ENCODE results near the gene CPM.

The CPM gene

DNA sequence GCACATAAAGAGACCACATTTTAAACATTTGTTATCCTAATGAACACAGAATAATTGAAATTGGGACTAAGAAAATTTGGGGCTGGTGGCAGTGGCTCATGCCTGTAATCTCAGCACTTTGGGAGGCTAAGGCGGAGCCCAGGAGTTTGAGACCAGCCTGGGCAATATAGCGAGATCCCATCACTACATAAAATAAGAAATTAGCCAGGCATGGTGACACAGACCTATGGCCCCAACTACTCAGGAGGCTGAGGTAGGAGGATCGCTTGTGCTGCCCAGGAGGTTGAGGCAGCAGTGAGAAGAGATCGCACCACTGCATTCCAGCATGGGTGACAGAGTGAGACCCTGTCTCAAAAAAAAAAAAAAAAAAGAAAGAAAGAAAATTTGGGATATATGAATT lies 59.7 kb downstream of the CPM start:
- no peak for DNase-seq

DNA sequence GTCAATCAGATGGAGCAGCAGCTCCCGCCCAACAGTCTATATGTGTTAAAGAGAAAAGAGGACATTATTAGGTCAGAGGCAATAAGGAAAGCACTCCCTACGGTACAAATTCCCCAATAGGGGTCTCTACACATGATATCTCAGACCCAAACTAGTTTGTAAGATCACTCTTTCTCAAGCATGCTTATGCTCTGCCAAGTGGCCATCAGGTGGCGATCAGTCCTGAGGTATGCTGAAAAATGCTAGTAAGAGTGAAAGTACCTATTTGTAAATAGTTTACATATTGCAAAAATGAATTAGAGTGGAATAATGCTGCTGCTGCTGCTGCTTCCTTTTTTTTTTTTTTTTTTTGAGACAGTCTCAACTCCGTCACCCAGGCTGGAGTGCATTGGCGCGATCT lies 61.0 kb downstream of the CPM start:
- DNase-seq: peak in 1 of 2 donors; percentile 6

DNA sequence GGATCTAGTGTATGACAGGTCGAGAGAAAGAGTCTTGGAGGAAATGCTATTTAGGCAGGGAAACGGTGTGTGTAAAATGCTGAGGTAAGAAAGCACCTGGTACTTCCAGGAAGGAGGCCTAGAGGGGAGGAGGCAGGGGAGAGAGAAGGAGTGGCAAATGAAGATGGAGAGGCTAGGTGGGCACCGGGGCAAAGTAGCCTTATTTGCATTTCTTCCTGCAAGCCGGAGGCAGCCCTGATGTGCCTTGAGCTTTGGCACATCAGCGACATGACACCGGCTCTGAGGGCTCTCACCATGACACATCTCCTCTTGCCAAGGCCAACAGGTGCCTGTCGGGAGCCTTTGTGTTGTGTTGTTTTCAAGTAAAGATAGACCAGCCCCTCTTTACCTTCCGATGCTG lies 61.6 kb downstream of the CPM start:
- no peak for DNase-seq

DNA sequence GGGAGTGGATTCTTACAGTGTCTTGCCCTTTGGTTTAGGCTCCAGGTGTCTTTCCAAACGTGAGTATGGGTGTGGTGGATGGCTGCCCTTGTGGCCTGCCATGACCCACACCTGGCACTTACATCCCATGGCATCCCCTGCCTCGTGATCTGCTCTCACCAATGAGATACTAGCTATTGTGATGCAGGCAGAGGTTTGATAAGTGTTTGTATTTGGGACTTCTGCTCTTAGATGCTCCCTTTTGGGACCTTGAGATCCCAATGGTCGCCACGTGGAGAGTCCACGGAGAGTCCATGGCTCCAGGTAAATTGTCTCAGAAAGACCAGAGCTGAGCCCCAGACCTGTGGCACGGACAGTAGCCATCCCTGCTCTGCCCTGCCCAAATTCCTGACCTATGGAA lies 62.5 kb downstream of the CPM start:
- no peak for DNase-seq

DNA sequence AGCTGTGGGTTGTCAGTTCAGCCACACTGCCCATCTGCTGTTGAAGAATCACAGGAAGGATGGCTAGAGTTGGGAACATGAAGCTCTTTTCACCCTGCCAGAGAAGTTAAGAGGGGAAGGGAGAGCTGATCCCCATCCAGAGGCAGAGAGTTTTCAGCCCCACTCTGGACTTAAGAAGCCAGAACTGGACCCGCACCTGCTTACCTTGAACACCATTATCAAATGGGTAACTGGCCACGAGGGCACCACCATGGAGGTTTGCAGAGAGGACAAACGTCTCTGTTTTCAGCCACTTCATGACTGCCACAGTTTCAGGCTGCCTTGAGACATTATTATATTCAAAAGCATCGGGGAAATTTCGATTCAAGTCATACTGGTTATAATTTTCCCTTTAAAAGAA lies 63.0 kb downstream of the CPM start:
- no peak for DNase-seq

DNA sequence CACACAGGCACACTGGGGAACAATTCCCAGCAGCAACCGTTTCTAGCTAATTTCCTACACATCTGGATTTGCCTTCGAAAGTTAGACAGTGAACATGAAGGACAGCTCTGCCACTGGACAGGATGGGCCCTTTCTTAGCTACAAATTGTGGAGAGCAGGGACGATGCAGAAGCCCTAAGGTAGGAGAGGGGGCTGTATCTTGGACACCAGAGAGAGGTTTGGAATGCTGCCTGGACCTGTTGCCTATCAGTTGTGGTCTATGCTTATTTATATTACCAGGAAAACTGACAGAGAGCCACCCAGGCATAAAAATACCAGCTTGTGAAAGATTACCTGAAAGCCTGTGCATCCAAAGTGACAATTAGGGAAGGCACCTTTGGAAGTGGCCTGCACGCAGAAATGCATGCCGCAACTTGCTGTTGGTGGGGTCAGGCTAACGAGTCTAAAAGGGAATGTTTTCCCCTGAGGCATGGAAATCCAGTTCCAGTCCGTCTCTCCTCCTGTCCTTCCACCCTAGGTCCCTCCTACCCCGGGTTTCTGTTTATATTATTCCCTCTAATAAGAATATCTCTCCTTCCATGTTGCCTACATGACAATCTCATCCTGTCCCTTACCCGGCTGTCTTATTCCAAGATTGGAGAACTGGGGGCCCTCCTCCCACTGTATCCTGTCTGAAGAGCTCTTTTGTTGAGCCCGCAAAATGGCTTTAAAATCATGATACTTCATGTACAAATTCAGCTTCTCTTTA lies 64.8 kb downstream of the CPM start:
- no peak for DNase-seq

DNA sequence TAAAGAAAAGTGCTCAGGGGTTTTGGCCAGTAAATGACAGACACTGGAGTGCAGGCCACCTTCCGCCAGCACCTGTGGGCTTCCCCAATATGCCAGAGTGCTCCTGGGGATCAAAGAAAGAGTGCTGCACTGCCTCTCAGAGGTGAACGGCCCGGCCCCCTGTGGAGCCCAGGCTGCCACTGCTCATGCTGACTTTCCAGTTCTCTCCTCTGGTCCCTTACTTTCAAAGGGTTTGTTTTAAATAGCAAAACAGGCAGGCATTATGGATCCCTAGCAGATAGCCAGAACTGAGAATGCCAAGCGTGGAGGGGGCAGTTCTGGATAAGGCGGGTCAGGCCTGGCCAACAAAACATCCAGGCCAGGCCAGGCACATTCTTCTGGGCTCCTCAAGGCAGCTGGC lies 65.4 kb downstream of the CPM start:
- no peak for DNase-seq

DNA sequence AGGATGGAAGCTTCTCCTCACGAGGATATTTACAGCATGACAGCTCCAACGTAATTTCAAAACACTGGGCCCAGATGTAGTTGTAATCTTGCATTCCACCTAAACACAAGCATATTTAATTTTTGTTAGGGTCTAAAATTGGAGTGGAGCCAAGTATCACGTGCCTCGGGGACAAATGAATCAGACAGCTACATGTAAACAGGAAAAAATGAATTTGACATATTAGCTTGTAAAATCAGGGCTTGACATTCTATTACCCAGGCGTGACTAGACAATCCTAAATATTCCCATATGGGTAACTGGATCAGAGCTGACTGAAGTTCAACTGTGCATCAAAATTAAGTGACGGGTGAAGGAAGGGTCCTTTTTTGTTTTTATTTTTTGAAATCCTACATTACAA lies 66.0 kb downstream of the CPM start:
- DNase-seq: no peak

DNA sequence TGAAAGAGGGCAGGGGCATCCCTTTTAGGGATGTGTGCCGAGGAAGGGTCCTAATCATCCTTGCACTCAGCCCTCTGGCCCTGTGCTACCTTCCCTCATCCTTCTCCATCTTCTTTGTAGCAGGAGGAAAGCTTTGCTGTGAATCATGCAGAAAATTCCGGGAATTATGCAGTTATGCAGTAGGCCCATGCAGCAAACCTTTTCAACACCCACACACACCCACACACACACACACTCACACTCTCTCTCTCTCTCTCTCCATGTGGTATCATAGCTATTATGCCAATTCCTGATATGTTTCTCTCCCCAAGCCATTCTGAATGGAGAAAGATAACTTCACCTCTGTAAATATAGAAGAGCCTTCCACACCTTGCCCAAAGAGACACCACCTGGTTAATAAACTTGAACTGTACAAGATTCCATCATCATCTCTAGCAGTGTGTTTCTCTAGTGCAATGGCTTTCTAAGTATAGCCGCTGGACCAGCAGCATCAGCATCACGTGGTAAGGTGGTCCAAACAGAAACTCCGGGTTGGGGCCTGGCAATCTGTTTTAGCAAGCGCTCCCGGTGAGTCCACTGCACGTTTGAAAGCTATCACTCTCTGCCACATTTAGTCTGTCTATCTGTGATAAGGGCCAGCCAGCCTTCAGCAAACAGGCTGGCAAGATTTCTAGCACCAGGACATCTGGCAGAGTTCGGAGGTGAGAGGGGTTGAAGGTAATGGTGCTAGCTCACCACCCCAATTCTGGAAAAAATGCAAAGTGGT lies 67.4 kb downstream of the CPM start:
- no peak for DNase-seq

DNA sequence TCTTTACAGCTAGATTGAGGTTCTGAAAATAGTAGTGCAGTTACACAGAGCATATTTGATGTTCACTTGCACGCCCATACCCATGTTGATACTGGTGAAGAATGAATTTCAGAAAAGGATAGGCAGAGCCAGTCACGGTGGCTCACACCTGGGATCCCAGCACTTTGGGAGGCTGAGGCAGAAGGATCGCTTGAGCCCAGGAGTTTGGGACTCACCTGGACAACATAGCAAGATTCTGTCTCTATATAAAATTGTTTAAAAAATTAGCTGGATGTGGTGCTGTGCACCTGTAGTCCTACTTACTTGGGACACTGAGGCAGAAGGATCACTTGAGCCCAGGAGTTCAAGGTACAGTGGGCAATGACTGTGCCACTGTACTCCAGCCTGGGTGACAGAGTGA lies 68.4 kb downstream of the CPM start:
- DNase-seq: no peak

DNA sequence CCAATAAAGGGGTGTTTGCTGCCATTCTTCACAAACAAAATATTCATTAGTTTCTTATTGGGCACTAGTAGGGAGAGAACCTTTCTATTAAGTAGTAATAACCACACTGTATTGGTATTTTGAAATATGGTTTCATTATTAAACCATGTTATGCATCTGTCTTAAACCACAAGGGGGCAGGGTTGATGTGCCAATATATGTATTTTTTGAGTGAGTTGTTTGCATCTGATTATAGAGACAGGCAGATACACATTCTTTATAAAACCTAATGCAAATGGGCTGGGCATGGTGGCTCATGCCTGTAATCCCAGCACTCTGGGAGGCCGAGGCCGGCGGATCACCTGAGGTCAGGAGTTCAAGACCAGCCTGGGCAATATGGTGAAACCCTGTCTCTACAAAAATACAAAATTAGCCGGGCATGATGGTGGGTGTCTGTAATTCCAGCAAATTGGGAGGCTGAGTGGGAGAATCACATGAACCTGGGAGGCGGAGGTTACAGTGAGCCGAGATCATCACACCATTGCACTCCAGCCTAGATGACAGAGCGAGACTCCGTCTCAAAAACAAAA lies 69.0 kb downstream of the CPM start:
- DNase-seq: peak; percentile 8 to 42

DNA sequence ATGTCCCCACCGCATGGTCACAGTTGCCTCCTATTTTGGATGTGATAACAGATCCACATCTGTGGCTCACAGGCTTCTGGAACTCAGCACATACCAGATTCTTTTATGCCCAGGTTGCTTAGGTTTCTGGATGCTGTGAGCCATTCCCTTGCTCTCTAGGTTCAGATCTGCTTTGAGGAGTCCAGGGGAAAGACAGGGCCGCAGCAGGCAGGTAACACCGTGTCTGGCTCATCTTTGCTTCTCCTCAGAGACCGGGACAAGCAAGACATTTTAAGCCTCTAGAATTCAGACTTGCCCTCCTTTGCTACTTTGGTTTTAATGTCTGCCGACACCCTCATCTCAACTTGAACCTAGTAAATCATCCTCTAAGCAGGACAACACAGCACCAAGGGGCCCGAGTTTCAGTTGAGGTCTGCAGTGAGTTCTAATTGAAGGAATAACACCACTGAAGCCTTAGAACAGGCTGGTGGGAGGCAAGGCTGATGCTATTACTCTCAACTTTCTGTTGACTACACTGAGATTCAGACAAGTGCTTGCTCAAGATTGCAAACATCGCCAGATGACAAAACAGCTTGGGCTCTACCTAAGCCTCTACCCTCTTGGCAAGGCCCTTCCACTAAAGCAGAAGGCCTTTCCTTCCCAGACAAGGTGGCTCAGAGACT lies 69.7 kb downstream of the CPM start:
- DNase-seq: no peak

DNA sequence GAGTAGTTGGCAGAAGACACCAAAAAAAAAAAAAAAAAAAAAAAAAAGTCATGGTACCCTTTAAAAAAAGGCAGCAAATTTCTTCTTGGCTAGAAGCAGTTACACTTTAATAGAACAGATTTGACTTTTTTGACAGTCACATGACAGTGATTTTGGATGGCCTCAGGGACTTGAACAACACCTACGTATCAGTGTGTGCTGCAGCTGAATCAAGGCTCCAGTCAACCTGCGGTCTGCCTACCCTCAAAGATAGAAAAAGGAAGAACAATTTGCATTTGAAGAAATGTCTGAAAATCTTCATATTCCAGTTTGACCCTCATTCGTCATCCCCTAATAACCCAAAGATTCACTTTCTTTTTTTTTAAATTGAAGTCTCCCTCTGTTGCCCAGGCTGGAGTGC lies 71.1 kb downstream of the CPM start:
- no peak for DNase-seq

DNA sequence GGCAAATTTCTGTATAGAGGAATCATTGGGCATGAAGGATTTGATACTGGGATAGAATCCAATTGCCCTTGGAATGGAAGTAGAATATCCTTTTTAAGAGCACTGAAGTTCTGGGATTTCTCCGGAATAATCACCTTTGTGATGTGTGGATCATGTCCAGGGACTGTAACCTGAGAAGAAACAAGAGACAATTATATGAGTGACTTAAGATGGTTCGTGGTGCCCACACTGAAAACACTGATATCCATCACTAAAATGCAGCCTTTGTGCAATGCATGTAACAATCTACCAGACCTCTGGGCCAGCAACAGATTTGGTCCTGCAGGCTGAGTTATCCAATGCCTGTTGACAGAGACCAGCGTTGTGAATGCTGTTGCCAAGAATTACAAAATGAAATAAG lies 76.5 kb downstream of the CPM start:
- DNase-seq: no peak

DNA sequence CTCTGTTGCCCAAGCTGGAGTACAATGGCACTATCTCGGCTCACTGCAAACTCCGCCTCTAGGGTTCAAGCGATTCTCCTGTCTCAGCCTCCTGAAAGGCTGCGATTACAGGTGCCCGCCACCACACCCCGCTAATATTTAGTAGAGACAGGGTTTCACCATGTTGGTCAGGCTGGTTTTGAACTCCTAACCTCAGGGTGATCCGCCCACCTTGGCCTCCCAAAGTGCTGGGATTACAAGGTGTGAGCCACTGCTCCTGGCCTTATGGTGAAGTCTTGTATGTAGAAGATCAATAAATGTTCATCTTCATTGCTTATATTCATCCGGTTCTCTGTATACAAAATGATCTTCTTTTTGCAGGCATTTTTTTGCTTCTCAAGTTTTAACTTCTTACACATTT lies 77.2 kb downstream of the CPM start:
- DNase-seq: no peak

DNA sequence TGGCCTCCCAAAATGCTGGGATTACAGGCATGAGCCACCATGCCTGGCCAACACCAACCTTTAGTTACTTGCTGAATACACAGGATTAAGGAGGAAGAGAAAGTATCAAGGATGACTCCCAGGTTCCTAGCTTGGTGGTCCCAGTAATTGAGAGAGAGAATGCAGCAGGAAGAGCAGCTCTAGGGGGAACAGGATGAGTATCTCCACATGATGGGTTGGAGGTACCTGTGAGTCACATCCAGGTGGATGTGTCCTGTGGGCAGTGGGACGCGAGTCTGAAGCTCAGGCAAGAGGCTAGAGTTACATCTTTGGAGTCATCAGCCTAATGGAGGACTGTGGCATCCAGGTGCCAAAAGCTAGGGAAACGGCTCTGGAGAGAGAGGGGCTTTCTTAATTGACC lies 77.9 kb downstream of the CPM start:
- no peak for DNase-seq

DNA sequence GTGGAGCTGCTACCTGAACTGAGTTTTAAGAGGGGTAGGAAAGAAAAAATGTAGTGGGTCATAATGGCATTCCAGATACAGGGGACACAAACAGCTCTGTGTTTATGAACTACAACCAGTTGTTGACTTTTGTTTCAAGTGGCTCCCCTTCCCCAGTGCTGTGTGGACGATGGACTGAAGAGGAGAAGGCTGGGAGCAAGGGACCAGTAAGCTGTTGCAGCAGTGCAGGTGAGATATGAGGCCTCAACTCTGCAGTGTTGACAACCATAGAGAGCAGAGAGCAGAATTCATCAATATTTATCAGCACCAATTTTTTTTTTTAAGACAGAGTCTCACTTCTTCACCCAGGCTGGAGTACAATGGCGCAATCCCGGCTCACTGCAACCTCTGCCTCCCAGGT lies 78.4 kb downstream of the CPM start:
- no peak for DNase-seq

DNA sequence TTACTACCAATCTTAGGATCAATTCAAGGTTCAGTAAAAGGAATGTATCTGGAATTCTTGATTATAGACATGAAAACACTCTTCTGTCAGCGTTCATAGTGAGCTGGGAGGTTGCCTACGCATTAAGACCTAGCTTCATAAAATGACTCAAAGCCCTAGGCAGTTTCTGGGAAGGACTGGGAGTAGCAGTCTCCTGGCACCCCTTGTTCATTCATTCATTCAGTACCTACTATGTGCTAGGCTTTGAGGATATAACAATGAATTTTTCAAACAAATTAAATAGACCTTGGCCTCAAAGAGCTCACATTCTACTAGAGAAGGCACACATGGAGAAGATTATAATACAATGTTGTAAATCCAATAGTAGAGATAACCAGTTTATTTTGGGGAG lies 78.9 kb downstream of the CPM start:
- DNase-seq: no peak

DNA sequence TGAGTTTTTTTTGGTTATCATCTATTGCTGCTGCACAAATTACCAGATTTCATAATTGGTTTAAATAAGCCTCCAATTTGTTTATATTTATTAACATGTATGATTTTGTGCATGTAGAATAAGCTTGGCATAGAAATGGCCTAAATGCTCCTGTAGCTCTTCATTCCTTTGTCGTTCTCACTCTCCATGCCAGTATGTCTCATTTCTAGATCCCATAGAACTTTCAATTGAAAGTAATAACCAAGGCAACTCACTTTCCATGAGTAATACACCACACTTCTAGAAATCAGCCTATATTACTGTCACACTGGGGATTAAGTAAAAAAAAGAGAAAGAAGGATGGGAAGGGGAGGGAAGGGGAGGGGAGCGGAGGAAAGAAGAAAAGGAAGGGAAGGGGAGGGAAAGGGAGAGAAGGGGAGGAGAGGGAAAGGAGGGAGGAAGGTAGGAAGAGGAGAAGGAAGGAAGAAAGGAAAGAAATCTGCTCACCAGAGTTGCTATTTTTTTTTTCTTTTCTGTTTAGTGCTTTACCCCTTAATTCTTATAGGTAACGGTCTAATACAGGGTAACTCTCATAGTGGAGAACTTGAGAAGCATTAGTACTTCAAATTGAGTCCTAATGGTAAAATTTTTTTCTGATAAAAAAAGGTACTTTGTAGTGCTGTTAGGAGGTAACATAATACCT lies 79.4 kb downstream of the CPM start:
- no peak for DNase-seq

DNA sequence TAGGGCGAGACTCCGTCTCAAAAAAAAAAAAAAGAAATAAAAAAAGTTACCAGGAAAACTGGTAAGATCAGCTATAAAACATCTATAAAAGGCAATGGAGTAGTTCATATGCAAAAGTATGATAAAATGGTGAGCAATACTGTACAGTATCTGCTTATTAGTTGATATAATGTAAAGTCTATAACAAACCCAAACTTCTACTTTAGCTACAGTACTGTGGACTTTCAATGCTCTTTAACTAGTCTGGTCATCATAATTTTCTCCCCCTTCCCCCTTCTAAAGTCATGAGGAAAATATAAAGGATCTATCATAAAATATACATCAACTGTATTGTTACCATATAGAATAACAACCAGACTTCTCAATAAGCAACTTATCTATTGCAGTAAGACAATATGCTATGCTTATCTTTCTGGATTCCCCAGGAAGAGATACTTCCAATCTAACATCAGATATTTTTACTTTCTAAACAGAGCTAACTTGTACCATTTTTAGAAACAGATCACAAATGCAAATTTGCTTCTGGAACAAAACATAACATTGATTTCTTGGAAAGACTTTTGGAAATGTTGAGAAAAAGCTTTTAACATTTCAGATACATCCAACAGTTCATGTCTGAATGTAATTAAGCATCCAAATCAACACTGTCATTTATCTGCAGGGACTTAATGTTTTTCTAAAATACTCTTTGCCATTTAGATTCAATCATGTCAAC lies 81.2 kb downstream of the CPM start:
- DNase-seq: no peak

DNA sequence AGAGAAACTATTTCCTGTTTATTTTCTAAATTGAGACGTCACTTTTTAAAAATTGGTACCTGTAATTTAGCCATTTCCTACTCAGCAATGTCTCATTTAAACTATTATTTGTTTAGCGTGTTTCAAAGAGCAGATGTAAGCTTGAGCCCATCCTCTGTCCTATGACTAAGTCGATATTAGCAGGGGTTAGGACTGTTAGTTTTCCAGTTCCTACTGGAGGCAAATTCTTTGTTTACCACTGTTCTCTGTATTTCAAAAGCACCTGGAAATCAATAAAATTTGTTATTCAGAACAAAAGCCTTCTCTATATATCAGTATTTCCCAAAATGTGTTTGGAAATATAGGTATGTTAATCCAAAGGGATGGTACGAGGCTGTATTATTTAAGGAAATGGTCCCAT lies 82.6 kb downstream of the CPM start:
- DNase-seq: no peak

DNA sequence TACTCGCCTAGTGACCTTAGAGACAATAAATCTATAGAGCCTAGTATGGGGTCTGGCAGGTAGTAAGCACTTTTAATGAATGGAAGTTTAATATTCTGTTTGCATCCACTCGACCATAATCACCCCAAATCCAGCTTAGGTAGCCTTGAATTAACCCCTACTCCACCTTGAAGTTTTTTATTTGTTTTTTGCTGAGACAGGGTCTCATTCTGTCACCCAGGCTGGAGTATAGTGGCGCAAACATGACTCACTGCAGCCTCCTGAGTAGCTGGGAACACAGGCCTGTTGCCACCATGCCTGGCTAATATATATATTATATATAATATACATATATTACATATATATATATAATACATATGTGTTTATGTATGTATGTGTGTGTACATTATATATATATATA lies 86.2 kb downstream of the CPM start:
- DNase-seq: no peak

All from CD4-positive, alpha-beta T cell treated with Interferon alpha-2 for 1 hour (primary cell).